NOMO-1 treated with DMSO at 0.1 percent for 48 hours (cell line): ENCODE data around the gene NOS1AP.
A peak's percentile ranks its signal among the peaks of the same experiment; 100 is the strongest.

Source experiments
- DNase-seq: peaks from one replicate; lab custom pipeline; 2025; ENCODE audit not compliant: unreplicated experiment; lab: John Stamatoyannopoulos, UW

NOS1AP gene

GRCh38 chr1:162242804-162243203 is 173.3 kb downstream of the NOS1AP start:
- no peak for DNase-seq

- no peak for DNase-seq
Observed at GRCh38 chr1:162248854-162249535, 179.5 kb downstream of the NOS1AP start.

GRCh38 chr1:162250004-162250730 is 180.7 kb downstream of the NOS1AP start:
- no peak for DNase-seq

DNA sequence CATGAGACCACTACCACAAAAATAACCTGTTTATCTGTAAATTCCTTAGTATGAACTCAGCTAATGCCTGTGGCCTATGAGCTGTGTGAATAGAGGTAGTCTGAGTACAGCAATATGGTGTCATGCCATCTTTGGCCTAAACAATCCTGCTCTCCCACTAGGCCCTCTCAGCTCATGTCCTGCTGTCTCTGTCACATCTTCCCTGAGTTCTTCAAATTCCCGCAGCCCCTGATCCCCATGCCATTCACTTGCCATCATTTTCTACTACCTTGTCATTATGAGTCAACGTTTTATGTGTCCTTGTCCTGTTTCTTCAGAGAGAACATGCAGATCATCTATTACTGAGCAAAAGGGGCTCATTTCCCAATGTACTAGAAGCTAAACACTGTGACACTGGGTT is 181.6 kb downstream of the NOS1AP start:
- DNase-seq, result no peak

GRCh38 chr1:162252214-162252613 is 182.7 kb downstream of the NOS1AP start:
- no peak for DNase-seq

GRCh38 chr1:162253790-162254189 is 184.3 kb downstream of the NOS1AP start:
- no peak for DNase-seq

- no peak for DNase-seq
Observed at GRCh38 chr1:162256287-162256686, 186.8 kb downstream of the NOS1AP start.

DNA sequence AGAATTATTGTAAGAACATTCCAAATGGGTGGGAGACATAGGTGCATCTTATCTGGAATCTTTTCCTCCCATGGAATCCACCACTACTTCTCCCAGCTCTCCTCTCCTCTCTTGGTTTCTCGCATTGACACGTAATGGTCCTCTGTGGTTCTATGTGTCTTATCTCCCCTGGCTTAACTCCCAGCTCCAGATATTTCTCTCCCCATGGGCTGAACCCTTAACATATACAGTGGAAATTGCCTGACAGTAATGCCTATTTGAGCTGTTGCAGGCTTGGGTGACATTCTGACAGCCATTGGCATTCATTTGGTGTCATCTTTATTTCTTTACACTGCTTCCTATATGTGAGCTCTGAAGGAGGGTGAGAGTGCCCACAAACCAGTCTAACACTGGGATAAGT is 188.9 kb downstream of the NOS1AP start:
- no peak for DNase-seq

- no peak for DNase-seq
Observed at GRCh38 chr1:162259894-162260455, 190.5 kb downstream of the NOS1AP start.

- DNase-seq, result no peak
Observed at GRCh38 chr1:162264108-162264507, 194.6 kb downstream of the NOS1AP start.

DNA sequence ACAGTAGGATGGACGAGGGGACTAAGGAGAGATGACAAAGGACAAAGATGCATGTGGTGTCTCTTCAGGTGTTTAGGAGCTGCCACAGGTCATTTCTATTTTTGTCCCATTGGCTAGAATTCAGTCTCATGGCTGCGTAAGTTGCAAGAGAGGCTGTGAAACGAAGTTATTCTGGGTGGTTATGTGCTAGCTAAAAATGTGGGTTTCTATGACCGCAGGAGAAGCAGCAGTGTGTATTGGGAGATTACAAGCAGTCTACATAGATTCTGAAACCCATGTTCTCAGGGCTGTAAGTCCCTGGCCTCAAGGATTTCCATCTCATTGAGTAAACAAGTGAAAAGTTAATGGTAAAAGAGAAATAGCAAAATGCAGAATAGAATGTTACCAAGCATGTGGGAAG is 196.5 kb downstream of the NOS1AP start:
- DNase-seq, result no peak

- no peak for DNase-seq
Observed at GRCh38 chr1:162270016-162270770, 200.7 kb downstream of the NOS1AP start.

- no peak for DNase-seq
Observed at GRCh38 chr1:162271972-162272371, 202.5 kb downstream of the NOS1AP start.

DNA sequence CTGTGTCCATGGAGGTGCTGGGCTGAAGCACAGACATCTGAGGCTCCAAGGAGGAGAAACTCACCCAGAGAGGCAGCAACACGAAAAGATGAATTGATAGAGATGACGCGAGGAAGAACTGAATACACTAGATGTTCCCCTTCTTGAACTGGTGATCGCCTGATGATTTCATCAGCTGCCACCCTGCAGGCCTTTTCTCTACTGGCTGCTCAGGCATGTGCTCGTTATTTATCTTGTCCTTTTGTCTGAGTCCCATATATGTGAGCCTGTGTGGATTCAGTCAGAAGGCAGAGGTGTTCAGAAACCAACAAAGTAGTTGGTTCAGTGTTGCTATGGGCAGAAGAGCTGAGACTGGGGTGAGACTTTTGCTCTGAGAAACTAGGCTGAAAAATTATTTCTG is 202.9 kb downstream of the NOS1AP start:
- DNase-seq, result no peak

- no peak for DNase-seq
Observed at GRCh38 chr1:162275622-162276175, 206.2 kb downstream of the NOS1AP start.

GRCh38 chr1:162276493-162276892 is 207.0 kb downstream of the NOS1AP start:
- peak; percentile 57 for DNase-seq

- no peak for DNase-seq
Observed at GRCh38 chr1:162279136-162279498, 209.6 kb downstream of the NOS1AP start.

DNA sequence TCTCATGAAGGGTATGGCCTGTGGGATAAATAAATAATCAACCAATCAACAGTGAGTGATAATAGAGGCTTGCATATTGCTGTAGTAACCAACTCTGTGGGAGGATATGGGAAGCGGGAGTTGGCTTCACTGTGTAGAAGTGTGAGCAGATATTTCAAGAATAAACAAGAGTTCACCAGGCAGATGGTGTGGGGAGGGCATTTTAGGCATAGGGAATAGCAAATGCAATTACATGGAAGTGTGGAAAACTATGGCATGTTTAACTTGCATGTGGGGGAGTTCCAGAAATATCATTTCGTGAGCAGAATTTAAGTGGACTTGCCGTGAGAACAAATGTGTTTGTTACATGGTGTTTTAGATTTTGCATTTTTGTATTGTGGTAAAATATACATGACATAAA is 211.9 kb downstream of the NOS1AP start:
- DNase-seq, result no peak

DNA sequence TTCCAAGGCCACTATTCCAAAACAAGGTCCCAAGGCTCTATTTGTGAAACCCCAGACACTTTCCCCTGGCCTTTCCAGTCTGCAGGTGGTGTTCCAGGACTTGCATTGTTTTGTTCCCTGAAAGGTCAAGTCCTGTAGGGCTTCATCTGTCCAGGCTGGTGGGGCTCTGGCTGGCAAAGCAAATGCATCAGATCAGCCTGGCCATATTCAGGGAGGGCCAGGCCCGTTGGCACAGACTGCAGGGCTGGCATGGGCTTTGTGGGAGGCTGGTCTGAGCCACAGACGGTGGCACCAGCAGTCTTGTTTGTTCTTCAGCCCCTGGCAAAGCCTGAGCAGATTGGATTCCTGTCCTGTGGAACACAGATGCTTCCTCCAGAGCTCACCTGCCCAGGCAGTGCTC is 214.2 kb downstream of the NOS1AP start:
- DNase-seq, result no peak

GRCh38 chr1:162284206-162284955 is 214.9 kb downstream of the NOS1AP start:
- DNase-seq, result no peak

- no peak for DNase-seq
Observed at GRCh38 chr1:162285149-162285561, 215.7 kb downstream of the NOS1AP start.
